Duodenal mucosa (tissue), 2 donors: ENCODE measurements around the gene DDX21.
"Not testable (repeated sequence)": the region's sequence is repeated elsewhere in the genome, so short reads cannot be mapped to it uniquely, and the experiment has no call there.

Experiments
- H3K27ac ChIP-seq: one replicate; pipeline ENCODE4 v1.7.0; 2013; ENCODE audit warnings: low read depth, low read length
- H3K27me3 ChIP-seq, 2 donors: one replicate each; pipeline ENCODE4 v1.7.0; 2013; ENCODE audit warnings: low read length in 2 of 2, control low read depth in 1 of 2; ENCODE audit not compliant: insufficient read depth in 2 of 2, control insufficient read depth in 1 of 2
- H3K36me3 ChIP-seq, 2 donors: one replicate each; pipeline ENCODE4 v1.7.0; 2013; ENCODE audit warnings: low read length in 2 of 2, control low read depth in 1 of 2; ENCODE audit not compliant: insufficient read depth in 2 of 2, control insufficient read depth in 1 of 2
- H3K4me1 ChIP-seq, 2 donors: one replicate each; pipeline ENCODE4 v1.7.0; 2013; ENCODE audit warnings: low read length in 2 of 2, control low read depth in 1 of 2; ENCODE audit not compliant: insufficient read depth in 2 of 2, control insufficient read depth in 1 of 2
- H3K4me3 ChIP-seq, 2 donors: one replicate each; pipeline ENCODE4 v1.7.0; 2013; ENCODE audit warnings: low read length in 2 of 2, low read depth in 1 of 2
- H3K9ac ChIP-seq, 2 donors: one replicate each; pipeline ENCODE4 v1.7.0; 2013; ENCODE audit warnings: low read length in 2 of 2, low read depth in 1 of 2
- H3K9me3 ChIP-seq, 2 donors: one replicate each; pipeline ENCODE4 v1.7.0; 2013; ENCODE audit warnings: low read length in 2 of 2, control low read depth in 1 of 2; ENCODE audit not compliant: control insufficient read depth in 1 of 2

The DDX21 gene

DNA sequence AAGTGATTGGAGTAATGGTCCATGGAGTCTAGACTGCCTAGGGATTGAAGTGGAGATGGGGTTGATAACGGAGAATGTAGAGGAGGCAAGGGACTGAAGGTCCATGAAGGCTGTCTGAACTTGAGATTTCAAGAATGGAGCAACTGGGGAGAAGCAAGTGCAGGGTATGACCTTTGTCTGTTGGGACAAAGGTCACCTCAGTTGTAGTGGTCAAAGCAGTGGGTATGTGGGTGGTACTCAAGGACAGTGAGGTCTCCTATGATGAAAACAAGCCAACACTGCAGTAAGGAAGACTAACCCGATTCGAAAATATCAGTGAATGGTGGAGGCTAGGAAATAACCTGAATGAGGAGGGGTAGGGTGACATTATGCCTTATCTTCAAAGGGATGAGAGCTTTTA is 5.4 kb upstream of the DDX21 start:
- peaks cover 0 to 4% of the 10 kb centered on the region in 2 donors for H3K4me1 ChIP-seq
- no peaks in the 10 kb centered on the region for H3K9me3 ChIP-seq
- H3K9ac ChIP-seq: no peak overlapping the region
- H3K27ac ChIP-seq: no peak overlapping the region
- peaks cover 20 to 53% of the 10 kb centered on the region in 2 donors for H3K36me3 ChIP-seq
- no peak overlapping the region for H3K4me3 ChIP-seq
- H3K27me3 ChIP-seq: no peaks in the 10 kb centered on the region

DNA sequence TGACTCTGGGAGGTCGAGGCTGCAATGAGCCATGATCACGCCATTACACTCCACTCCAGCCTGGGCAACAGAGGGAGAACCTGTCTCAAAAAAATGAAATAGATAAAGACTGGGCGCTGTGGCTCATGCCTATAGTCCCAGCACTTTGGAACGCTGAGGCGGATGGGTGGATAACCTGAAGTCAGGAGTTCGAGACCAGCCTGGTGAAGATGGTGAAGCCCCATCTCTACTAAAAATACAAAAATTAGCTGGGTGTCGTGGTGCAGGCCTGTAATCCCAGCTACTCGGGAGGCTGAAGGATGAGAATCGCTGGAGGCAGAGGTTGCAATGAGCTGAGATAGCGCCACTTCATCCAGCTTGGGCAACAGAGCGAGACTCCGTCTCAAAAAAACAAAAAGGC is 1.1 kb upstream of the DDX21 start:
- no peak overlapping the region for H3K4me3 ChIP-seq
- H3K27me3 ChIP-seq: no peaks in the 10 kb centered on the region
- peaks cover 0 to 18% of the 10 kb centered on the region in 2 donors for H3K36me3 ChIP-seq
- H3K9me3 ChIP-seq: no peaks in the 10 kb centered on the region
- no peak overlapping the region for H3K27ac ChIP-seq
- peaks cover 9 to 15% of the 10 kb centered on the region in 2 donors for H3K4me1 ChIP-seq
- no peak overlapping the region for H3K9ac ChIP-seq

GRCh38 chr10:68955355-68955831 is 577 bp upstream of the DDX21 start:
- Histone ChIP-seq H3K4me1 (peaks cover 9 to 15% of the 10 kb centered on the region in 2 donors), H3K9me3 (no peaks in the 10 kb centered on the region), H3K36me3 (peaks cover 0 to 17% of the 10 kb centered on the region in 2 donors), H3K27me3 (no peaks in the 10 kb centered on the region), H3K27ac (peak overlapping the region; percentile 86), H3K4me3 (peak overlapping the region; percentile 91 to 99), H3K9ac (peak overlapping the region; percentile 82 to 91)

GRCh38 chr10:68957284-68957615 is 1.3 kb downstream of the DDX21 start:
- Histone ChIP-seq H3K36me3 (peaks cover 0 to 20% of the 10 kb centered on the region in 2 donors), H3K4me1 (peaks cover 9 to 15% of the 10 kb centered on the region in 2 donors), H3K9me3 (no peaks in the 10 kb centered on the region), H3K9ac (peak overlapping the region; percentile 48 to 91), H3K27me3 (no peaks in the 10 kb centered on the region), H3K4me3 (peak overlapping the region; percentile 91 to 99), H3K27ac (peak overlapping the region; percentile 86)

DNA sequence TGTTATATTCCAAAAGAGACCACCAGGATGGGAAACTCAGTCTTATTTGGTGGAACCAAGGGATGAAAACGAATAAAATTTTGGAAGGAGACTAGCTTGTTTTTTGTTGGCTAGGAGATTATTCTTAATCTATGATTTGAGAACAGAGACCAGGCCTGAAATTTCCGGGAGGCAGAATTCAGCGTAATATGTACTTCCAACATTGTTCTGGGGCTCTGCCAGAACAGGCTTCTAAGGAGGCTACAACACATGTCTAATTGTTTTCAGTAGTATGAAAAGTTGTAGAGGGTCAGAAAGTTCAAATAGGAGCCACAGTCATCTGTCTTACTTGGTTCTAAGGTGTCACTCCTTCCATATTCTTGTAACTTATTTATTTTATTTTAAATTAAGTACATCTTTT is 1.7 kb downstream of the DDX21 start:
- H3K27me3 ChIP-seq: no peaks in the 10 kb centered on the region
- no peak overlapping the region for H3K27ac ChIP-seq
- H3K9ac ChIP-seq: peak overlapping the region in 1 of 2 donors; percentile 91
- peaks cover 9 to 15% of the 10 kb centered on the region in 2 donors for H3K4me1 ChIP-seq
- H3K36me3 ChIP-seq: peaks cover 0 to 24% of the 10 kb centered on the region in 2 donors
- H3K4me3 ChIP-seq: peak overlapping the region; percentile 91 to 99
- H3K9me3 ChIP-seq: no peaks in the 10 kb centered on the region

- no peak overlapping the region for H3K9ac ChIP-seq
- no peaks in the 10 kb centered on the region for H3K9me3 ChIP-seq
- peaks cover 9 to 15% of the 10 kb centered on the region in 2 donors for H3K4me1 ChIP-seq
- H3K4me3 ChIP-seq: no peak overlapping the region
- peaks cover 11 to 45% of the 10 kb centered on the region in 2 donors for H3K36me3 ChIP-seq
- H3K27me3 ChIP-seq: no peaks in the 10 kb centered on the region
- H3K27ac ChIP-seq: no peak overlapping the region
Observed at GRCh38 chr10:68959695-68960527, 3.9 kb downstream of the DDX21 start.

- Histone ChIP-seq H3K9me3 (no peaks in the 10 kb centered on the region), H3K27me3 (no peaks in the 10 kb centered on the region), H3K4me1 (no peaks in the 10 kb centered on the region), H3K27ac (no peak overlapping the region), H3K9ac (no peak overlapping the region), H3K4me3 (no peak overlapping the region), H3K36me3 (peaks cover 29 to 74% of the 10 kb centered on the region in 2 donors)
Observed at GRCh38 chr10:68963151-68963550, 7.2 kb downstream of the DDX21 start.

- no peaks in the 10 kb centered on the region for H3K4me1 ChIP-seq
- H3K9ac ChIP-seq: no peak overlapping the region
- H3K27ac ChIP-seq: no peak overlapping the region
- H3K4me3 ChIP-seq: no peak overlapping the region
- no peaks in the 10 kb centered on the region for H3K27me3 ChIP-seq
- peaks cover 62 to 95% of the 10 kb centered on the region in 2 donors for H3K36me3 ChIP-seq
- H3K9me3 ChIP-seq: no peaks in the 10 kb centered on the region
Observed at GRCh38 chr10:68973975-68974374, 18.0 kb downstream of the DDX21 start.

- H3K4me1 ChIP-seq, H3K27me3 ChIP-seq, H3K9me3 ChIP-seq, H3K9ac ChIP-seq, H3K4me3 ChIP-seq, H3K27ac ChIP-seq: not testable (repeated sequence)
- H3K36me3 ChIP-seq: peaks cover 56 to 88% of the 10 kb centered on the region in 2 donors
Observed at GRCh38 chr10:68975936-68976473, 20.0 kb downstream of the DDX21 start.

DNA sequence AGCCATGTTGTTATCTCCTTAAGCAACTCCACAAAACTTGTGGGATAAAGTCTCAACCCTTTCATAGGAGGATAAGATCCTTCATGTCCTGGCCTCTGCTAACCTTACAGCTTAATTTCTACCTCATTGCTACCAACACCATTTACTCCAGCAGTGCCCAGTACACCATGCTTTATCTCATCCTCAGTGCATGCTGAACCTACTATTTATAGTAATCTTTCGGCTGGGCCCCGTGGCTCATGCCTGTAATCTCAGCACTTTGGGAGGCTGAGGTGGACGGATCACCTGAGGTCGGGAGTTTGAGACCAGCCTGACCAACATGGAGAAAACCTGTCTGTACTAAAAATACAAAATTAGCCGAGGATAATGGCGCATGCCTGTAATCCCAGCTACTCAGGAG is 23.8 kb downstream of the DDX21 start:
- H3K36me3 ChIP-seq: peaks cover 40 to 75% of the 10 kb centered on the region in 2 donors
- H3K27me3 ChIP-seq: not testable (repeated sequence)

More for the DNA sequence above, 23.8 kb downstream of the DDX21 start:
- not testable (repeated sequence) for H3K4me3 ChIP-seq, H3K4me1 ChIP-seq, H3K9me3 ChIP-seq, H3K9ac ChIP-seq, H3K27ac ChIP-seq
